Left ventricle myocardium inferior (tissue), 1 donor: ENCODE measurements around the gene MTUS2. TPM values are rescaled to one million over a fixed set of nuclear protein-coding genes. Genes with fewer than 3 reads are reported as not detected.

Source experiments
- DNase-seq: peaks from one replicate; pipeline ENCODE4 v3.0.0-alpha.2; 2020
- H3K27ac ChIP-seq: fragments of 200-600 bp; replicated peaks from 2 replicates; pipeline ENCODE4 v1.8.0; 2021
- H3K27me3 ChIP-seq: fragments of 200-600 bp; 2 replicates; pipeline ENCODE4 v1.8.0; 2021; ENCODE audit warnings: low read depth
- H3K36me3 ChIP-seq: fragments of 200-600 bp; 2 replicates; pipeline ENCODE4 v1.8.0; 2021
- H3K4me1 ChIP-seq: fragments of 200-600 bp; 2 replicates; pipeline ENCODE4 v1.8.0; 2021
- H3K4me3 ChIP-seq: fragments of 200-600 bp; 2 replicates; pipeline ENCODE4 v1.8.0; 2021; ENCODE audit warnings: mild to moderate bottlenecking, moderate library complexity
- H3K9me3 ChIP-seq: fragments of 200-600 bp; replicated peaks from 2 replicates; pipeline ENCODE4 v1.8.0; 2021
- CTCF ChIP-seq: fragments of 200-600 bp; IDR thresholded peaks from 2 replicates; pipeline ENCODE4 v1.8.0; 2021; ENCODE audit warnings: antibody characterized with exemption, mild to moderate bottlenecking, borderline replicate concordance
- intact Hi-C: fragments of 100-400 bp; cut with micrococcal nuclease; formaldehyde crosslinking; loops from one replicate; pipeline ENCODE4 v1.11.0; 2022
- total RNA-seq: library from RNA; stranded (reverse); fragmentation: NEBNext Ultra II Directional; extraction: Animal tissue kit (Norgen Biotek cat#: 25700); gene quantifications from one replicate; pipeline ENCODE4 v1.2.1, GENCODE V29; 2021
- donor health status: DM: no; HTN: yes; CAD: no; lungs with severe emphysema.

MTUS2 gene
- total RNA-seq, 1 donor from 2014 or later, result 101 TPM

GRCh38 chr13:29185926-29186325 lies 365.8 kb downstream of the MTUS2 start:
- no peaks in the 10 kb centered on the region for H3K36me3 ChIP-seq
- intact Hi-C loops, result no loop called here

GRCh38 chr13:29187584-29187983 lies 367.4 kb downstream of the MTUS2 start:
- TF ChIP-seq CTCF, result no peak
- no peak for DNase-seq
- Histone ChIP-seq H3K36me3 (no peaks in the 10 kb centered on the region), H3K27me3 (no peaks in the 10 kb centered on the region), H3K4me3 (no peak overlapping the region), H3K9me3 (peaks cover 29% of the 10 kb centered on the region), H3K4me1 (no peaks in the 10 kb centered on the region), H3K27ac (no peak overlapping the region)
- intact Hi-C loops, result no loop called here

More at GRCh38 chr13:29185926-29186325, 365.8 kb downstream of the MTUS2 start:
- Histone ChIP-seq H3K27me3 (no peaks in the 10 kb centered on the region), H3K27ac (no peak overlapping the region), H3K9me3 (peaks cover 29% of the 10 kb centered on the region), H3K4me1 (no peaks in the 10 kb centered on the region), H3K4me3 (no peak overlapping the region)
- TF ChIP-seq CTCF, result no peak
- DNase-seq, result no peak

GRCh38 chr13:29190298-29190697 lies 370.2 kb downstream of the MTUS2 start:
- Histone ChIP-seq H3K36me3 (no peaks in the 10 kb centered on the region), H3K4me3 (no peak overlapping the region), H3K9me3 (peaks cover 13% of the 10 kb centered on the region), H3K4me1 (no peaks in the 10 kb centered on the region), H3K27ac (no peak overlapping the region), H3K27me3 (no peaks in the 10 kb centered on the region)
- no peak for TF ChIP-seq CTCF
- intact Hi-C loops, result no loop called here
- no peak for DNase-seq

- no peak for TF ChIP-seq CTCF
- H3K27me3 ChIP-seq, result no peaks in the 10 kb centered on the region
- intact Hi-C loops, result no loop called here
These were observed 372.9 kb downstream of the MTUS2 start for GRCh38 chr13:29193083-29193482.

GRCh38 chr13:29195456-29195855 lies 375.3 kb downstream of the MTUS2 start:
- Histone ChIP-seq H3K36me3 (no peaks in the 10 kb centered on the region), H3K9me3 (peaks cover 26% of the 10 kb centered on the region), H3K4me3 (no peak overlapping the region), H3K27ac (no peak overlapping the region), H3K4me1 (no peaks in the 10 kb centered on the region), H3K27me3 (no peaks in the 10 kb centered on the region)
- DNase-seq, result no peak
- no peak for TF ChIP-seq CTCF
- intact Hi-C loops, result no loop called here

More at GRCh38 chr13:29193083-29193482, 372.9 kb downstream of the MTUS2 start:
- Histone ChIP-seq H3K36me3 (no peaks in the 10 kb centered on the region), H3K4me3 (no peak overlapping the region), H3K4me1 (no peaks in the 10 kb centered on the region), H3K27ac (no peak overlapping the region), H3K9me3 (peaks cover 16% of the 10 kb centered on the region)
- DNase-seq, result no peak
